NCI-H69 (cell line): ENCODE data around the gene NPB.

Source experiments
- DNase-seq: peaks from one replicate; lab custom pipeline; 2025; lab: John Stamatoyannopoulos, UW

Gene NPB

GRCh38 chr17:81869221-81870130 lies 32.6 kb upstream of the NPB start:
- no peak for DNase-seq

GRCh38 chr17:81870131-81870980 lies 31.7 kb upstream of the NPB start:
- peak; percentile 66 for DNase-seq

- DNase-seq, result no peak
Measured at GRCh38 chr17:81870981-81871386, 31.1 kb upstream of the NPB start, which contains the start of gene ARHGDIA. ARHGDIA (minus strand) TSS chr17:81871337; CDS start chr17:81869930, 1,407 bp downstream.

GRCh38 chr17:81871387-81872230 lies 30.4 kb upstream of the NPB start:
- DNase-seq, result peak; percentile 95

- no peak for DNase-seq
Measured at GRCh38 chr17:81877569-81877968, 24.5 kb upstream of the NPB start.

- no peak for DNase-seq
Measured at GRCh38 chr17:81878294-81878693, 23.7 kb upstream of the NPB start.

GRCh38 chr17:81879121-81879520 lies 22.9 kb upstream of the NPB start:
- no peak for DNase-seq

- no peak for DNase-seq
Measured at GRCh38 chr17:81884520-81884919, 17.5 kb upstream of the NPB start.

GRCh38 chr17:81884968-81885367 lies 17.1 kb upstream of the NPB start:
- DNase-seq, result no peak

- DNase-seq, result no peak
Measured at GRCh38 chr17:81885454-81885853, 16.6 kb upstream of the NPB start.

- DNase-seq, result no peak
Measured at GRCh38 chr17:81885869-81886548, 16.0 kb upstream of the NPB start.

- DNase-seq, result no peak
Measured at GRCh38 chr17:81888105-81888987, 13.7 kb upstream of the NPB start.

GRCh38 chr17:81888988-81889595 lies 12.9 kb upstream of the NPB start:
- DNase-seq, result no peak

- no peak for DNase-seq
Measured at GRCh38 chr17:81889602-81890001, 12.4 kb upstream of the NPB start.

- peak; percentile 52 for DNase-seq
Measured at GRCh38 chr17:81890447-81891302, 11.4 kb upstream of the NPB start.

GRCh38 chr17:81891303-81891552 lies 10.8 kb upstream of the NPB start:
- no peak for DNase-seq

GRCh38 chr17:81895400-81895799 lies 6.6 kb upstream of the NPB start:
- DNase-seq, result no peak

- no peak for DNase-seq
Measured at GRCh38 chr17:81898029-81898866, 3.8 kb upstream of the NPB start.
